ENCODE data around the gene ADGRV1.

ADGRV1 gene

GRCh38 chr5:90690307-90690706 lies 131.7 kb downstream of the ADGRV1 start:
- H2BK120ac ChIP-seq (ENCODE audit: insufficient read depth, low read length, poor library complexity): no peak overlapping the region
- no peak overlapping the region for H2AK5ac ChIP-seq (ENCODE audit: low read length)
- no peak overlapping the region for H2BK12ac ChIP-seq (ENCODE audit: low read length)
- no peak overlapping the region for H3K9ac ChIP-seq (ENCODE audit: low read length)
- H3K79me2 ChIP-seq (ENCODE audit: control insufficient read depth, insufficient read depth, low read length, poor library complexity): no peaks in the 10 kb centered on the region
- H3K27me3 ChIP-seq (ENCODE audit: insufficient read depth, low read length): no peaks in the 10 kb centered on the region
- no peak overlapping the region for H2BK5ac ChIP-seq (ENCODE audit: low read depth, low read length, poor library complexity)
- H3K9me3 ChIP-seq (ENCODE audit: insufficient read depth, low read depth, low read length): no peaks in the 10 kb centered on the region
- no peak overlapping the region for H4K12ac ChIP-seq (ENCODE audit: low read depth, low read length)
- H3K4me2 ChIP-seq (ENCODE audit: low read length): no peak overlapping the region
- H3K4me3 ChIP-seq (ENCODE audit: low read depth, low read length): no peak overlapping the region
- H3K23ac ChIP-seq (ENCODE audit: low read length): no peak overlapping the region
- no peaks in the 10 kb centered on the region for H3K36me3 ChIP-seq (ENCODE audit: control insufficient read depth in 1 of 2, insufficient read depth in 2 of 2, low read length in 2 of 2)
- no peak overlapping the region for H3K27ac ChIP-seq (ENCODE audit: low read depth, low read length)
- no peak overlapping the region for H3K4ac ChIP-seq (ENCODE audit: low read depth, low read length)
- H2AFZ ChIP-seq (ENCODE audit: insufficient read depth, low read length, poor library complexity): no peak overlapping the region
- H4K91ac ChIP-seq (ENCODE audit: low read depth, low read length): no peak overlapping the region
- no peak overlapping the region for H3K18ac ChIP-seq (ENCODE audit: low read length)
- DNase-seq: no peak
- H3K79me1 ChIP-seq (ENCODE audit: low read length): no peaks in the 10 kb centered on the region
- H4K8ac ChIP-seq (ENCODE audit: low read depth, low read length): no peak overlapping the region
- no peaks in the 10 kb centered on the region for H3K4me1 ChIP-seq (ENCODE audit: control insufficient read depth in 1 of 2, insufficient read depth in 2 of 2, low read length in 2 of 2)
- no peak overlapping the region for H3K14ac ChIP-seq (ENCODE audit: low read length)

GRCh38 chr5:90691533-90691932 lies 132.9 kb downstream of the ADGRV1 start:
- no peak overlapping the region for H4K91ac ChIP-seq (ENCODE audit: low read depth, low read length)
- DNase-seq: no peak
- no peak overlapping the region for H3K9ac ChIP-seq (ENCODE audit: low read length)
- H3K4ac ChIP-seq (ENCODE audit: low read depth, low read length): no peak overlapping the region
- no peak overlapping the region for H2BK5ac ChIP-seq (ENCODE audit: low read depth, low read length, poor library complexity)
- no peak overlapping the region for H3K14ac ChIP-seq (ENCODE audit: low read length)
- H2AK5ac ChIP-seq (ENCODE audit: low read length): no peak overlapping the region
- H3K4me2 ChIP-seq (ENCODE audit: low read length): no peak overlapping the region
- WGBS (ENCODE audit: extremely low coverage, insufficient coverage, insufficient read length): no CpG with 5 or more reads among the region's 4 CpGs
- H2BK12ac ChIP-seq (ENCODE audit: low read length): no peak overlapping the region
- H3K79me2 ChIP-seq (ENCODE audit: control insufficient read depth, insufficient read depth, low read length, poor library complexity): no peaks in the 10 kb centered on the region
- H3K18ac ChIP-seq (ENCODE audit: low read length): no peak overlapping the region
- no peaks in the 10 kb centered on the region for H3K79me1 ChIP-seq (ENCODE audit: low read length)
- no peak overlapping the region for H4K8ac ChIP-seq (ENCODE audit: low read depth, low read length)
- H3K27me3 ChIP-seq (ENCODE audit: insufficient read depth, low read length): no peaks in the 10 kb centered on the region
- H4K12ac ChIP-seq (ENCODE audit: low read depth, low read length): no peak overlapping the region
- H3K27ac ChIP-seq (ENCODE audit: low read depth, low read length): no peak overlapping the region
- H3K36me3 ChIP-seq (ENCODE audit: control insufficient read depth in 1 of 2, insufficient read depth in 2 of 2, low read length in 2 of 2): no peaks in the 10 kb centered on the region
- no peak overlapping the region for H2BK120ac ChIP-seq (ENCODE audit: insufficient read depth, low read length, poor library complexity)
- no peaks in the 10 kb centered on the region for H3K4me1 ChIP-seq (ENCODE audit: control insufficient read depth in 1 of 2, insufficient read depth in 2 of 2, low read length in 2 of 2)
- no peak overlapping the region for H3K4me3 ChIP-seq (ENCODE audit: low read depth, low read length)
- no peaks in the 10 kb centered on the region for H3K9me3 ChIP-seq (ENCODE audit: insufficient read depth, low read depth, low read length)
- no peak overlapping the region for H2AFZ ChIP-seq (ENCODE audit: insufficient read depth, low read length, poor library complexity)
- no peak overlapping the region for H3K23ac ChIP-seq (ENCODE audit: low read length)

DNA sequence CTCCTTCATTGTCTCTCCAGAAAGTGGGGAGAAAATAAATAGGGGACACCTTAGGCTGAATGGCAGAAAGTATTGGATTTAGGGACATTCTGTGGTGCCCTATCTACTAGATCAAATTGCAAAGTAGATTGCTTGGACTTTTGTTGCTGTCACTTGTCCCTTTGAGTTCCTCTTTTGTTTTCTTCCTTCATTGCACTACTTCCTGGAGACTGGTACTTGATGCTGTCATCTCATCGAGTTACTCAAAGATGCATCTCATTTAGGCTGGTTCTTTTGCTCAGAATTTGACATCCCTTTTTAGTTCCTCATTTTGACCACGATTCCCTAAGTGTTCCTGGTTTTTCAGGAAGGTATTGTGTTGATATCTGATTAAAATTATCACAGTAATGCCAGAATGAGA lies 137.6 kb downstream of the ADGRV1 start:
- no peaks in the 10 kb centered on the region for H3K79me2 ChIP-seq (ENCODE audit: control insufficient read depth, insufficient read depth, low read length, poor library complexity)
- H4K8ac ChIP-seq (ENCODE audit: low read depth, low read length): no peak overlapping the region
- no CpG with 5 or more reads among the region's 2 CpGs for WGBS (ENCODE audit: extremely low coverage, insufficient coverage, insufficient read length)
- no peak overlapping the region for H2BK120ac ChIP-seq (ENCODE audit: insufficient read depth, low read length, poor library complexity)
- H3K4me1 ChIP-seq (ENCODE audit: control insufficient read depth in 1 of 2, insufficient read depth in 2 of 2, low read length in 2 of 2): no peaks in the 10 kb centered on the region
- no peak overlapping the region for H3K14ac ChIP-seq (ENCODE audit: low read length)
- H2AFZ ChIP-seq (ENCODE audit: insufficient read depth, low read length, poor library complexity): no peak overlapping the region
- no peak overlapping the region for H3K4me3 ChIP-seq (ENCODE audit: low read depth, low read length)
- no peak overlapping the region for H3K9ac ChIP-seq (ENCODE audit: low read length)
- no peak for DNase-seq
- no peak overlapping the region for H4K12ac ChIP-seq (ENCODE audit: low read depth, low read length)
- no peaks in the 10 kb centered on the region for H3K9me3 ChIP-seq (ENCODE audit: insufficient read depth, low read depth, low read length)
- H4K91ac ChIP-seq (ENCODE audit: low read depth, low read length): no peak overlapping the region
- no peak overlapping the region for H3K4ac ChIP-seq (ENCODE audit: low read depth, low read length)
- no peaks in the 10 kb centered on the region for H3K79me1 ChIP-seq (ENCODE audit: low read length)
- H2BK12ac ChIP-seq (ENCODE audit: low read length): no peak overlapping the region
- H2BK5ac ChIP-seq (ENCODE audit: low read depth, low read length, poor library complexity): no peak overlapping the region
- H3K36me3 ChIP-seq (ENCODE audit: control insufficient read depth in 1 of 2, insufficient read depth in 2 of 2, low read length in 2 of 2): no peaks in the 10 kb centered on the region
- no peak overlapping the region for H3K18ac ChIP-seq (ENCODE audit: low read length)
- no peak overlapping the region for H3K4me2 ChIP-seq (ENCODE audit: low read length)
- no peak overlapping the region for H3K27ac ChIP-seq (ENCODE audit: low read depth, low read length)
- H2AK5ac ChIP-seq (ENCODE audit: low read length): no peak overlapping the region
- no peak overlapping the region for H3K23ac ChIP-seq (ENCODE audit: low read length)
- no peaks in the 10 kb centered on the region for H3K27me3 ChIP-seq (ENCODE audit: insufficient read depth, low read length)

- no peak for DNase-seq
- H3K4ac ChIP-seq (ENCODE audit: low read depth, low read length): no peak overlapping the region
- no peak overlapping the region for H3K18ac ChIP-seq (ENCODE audit: low read length)
- no peaks in the 10 kb centered on the region for H3K27me3 ChIP-seq (ENCODE audit: insufficient read depth, low read length)
- no peak overlapping the region for H2BK12ac ChIP-seq (ENCODE audit: low read length)
- no peak overlapping the region for H3K23ac ChIP-seq (ENCODE audit: low read length)
- H4K91ac ChIP-seq (ENCODE audit: low read depth, low read length): no peak overlapping the region
- no peak overlapping the region for H3K9ac ChIP-seq (ENCODE audit: low read length)
- H3K4me1 ChIP-seq (ENCODE audit: control insufficient read depth in 1 of 2, insufficient read depth in 2 of 2, low read length in 2 of 2): no peaks in the 10 kb centered on the region
- H3K4me2 ChIP-seq (ENCODE audit: low read length): no peak overlapping the region
- H2AK5ac ChIP-seq (ENCODE audit: low read length): no peak overlapping the region
- no peaks in the 10 kb centered on the region for H3K79me1 ChIP-seq (ENCODE audit: low read length)
- no peak overlapping the region for H2BK5ac ChIP-seq (ENCODE audit: low read depth, low read length, poor library complexity)
- H3K27ac ChIP-seq (ENCODE audit: low read depth, low read length): no peak overlapping the region
- H2AFZ ChIP-seq (ENCODE audit: insufficient read depth, low read length, poor library complexity): no peak overlapping the region
- H3K4me3 ChIP-seq (ENCODE audit: low read depth, low read length): no peak overlapping the region
- H3K36me3 ChIP-seq (ENCODE audit: control insufficient read depth in 1 of 2, insufficient read depth in 2 of 2, low read length in 2 of 2): no peaks in the 10 kb centered on the region
- no peak overlapping the region for H3K14ac ChIP-seq (ENCODE audit: low read length)
- no peak overlapping the region for H2BK120ac ChIP-seq (ENCODE audit: insufficient read depth, low read length, poor library complexity)
- no peaks in the 10 kb centered on the region for H3K79me2 ChIP-seq (ENCODE audit: control insufficient read depth, insufficient read depth, low read length, poor library complexity)
- WGBS (ENCODE audit: extremely low coverage, insufficient coverage, insufficient read length): no CpG with 5 or more reads among the region's 2 CpGs
- H3K9me3 ChIP-seq (ENCODE audit: insufficient read depth, low read depth, low read length): no peaks in the 10 kb centered on the region
- no peak overlapping the region for H4K12ac ChIP-seq (ENCODE audit: low read depth, low read length)
- no peak overlapping the region for H4K8ac ChIP-seq (ENCODE audit: low read depth, low read length)
Observed at GRCh38 chr5:90700299-90700698, 141.7 kb downstream of the ADGRV1 start.

- DNase-seq: no peak
- Histone ChIP-seq H3K27ac (ENCODE audit: low read depth, low read length) (no peak overlapping the region), H4K8ac (ENCODE audit: low read depth, low read length) (no peak overlapping the region), H3K36me3 (ENCODE audit: control insufficient read depth in 1 of 2, insufficient read depth in 2 of 2, low read length in 2 of 2) (no peaks in the 10 kb centered on the region), H2BK120ac (ENCODE audit: insufficient read depth, low read length, poor library complexity) (no peak overlapping the region), H3K9me3 (ENCODE audit: insufficient read depth, low read depth, low read length) (no peaks in the 10 kb centered on the region), H3K79me2 (ENCODE audit: control insufficient read depth, insufficient read depth, low read length, poor library complexity) (no peaks in the 10 kb centered on the region), H4K91ac (ENCODE audit: low read depth, low read length) (no peak overlapping the region), H3K4ac (ENCODE audit: low read depth, low read length) (no peak overlapping the region), H2AK5ac (ENCODE audit: low read length) (no peak overlapping the region), H3K4me2 (ENCODE audit: low read length) (no peak overlapping the region), H3K27me3 (ENCODE audit: insufficient read depth, low read length) (no peaks in the 10 kb centered on the region), H2AFZ (ENCODE audit: insufficient read depth, low read length, poor library complexity) (no peak overlapping the region), H3K18ac (ENCODE audit: low read length) (no peak overlapping the region), H3K23ac (ENCODE audit: low read length) (no peak overlapping the region), H4K12ac (ENCODE audit: low read depth, low read length) (no peak overlapping the region), H3K14ac (ENCODE audit: low read length) (no peak overlapping the region), H2BK12ac (ENCODE audit: low read length) (no peak overlapping the region), H3K4me3 (ENCODE audit: low read depth, low read length) (no peak overlapping the region), H2BK5ac (ENCODE audit: low read depth, low read length, poor library complexity) (no peak overlapping the region), H3K9ac (ENCODE audit: low read length) (no peak overlapping the region), H3K79me1 (ENCODE audit: low read length) (no peaks in the 10 kb centered on the region), H3K4me1 (ENCODE audit: control insufficient read depth in 1 of 2, insufficient read depth in 2 of 2, low read length in 2 of 2) (no peaks in the 10 kb centered on the region)
Observed at GRCh38 chr5:90703932-90704331, 145.3 kb downstream of the ADGRV1 start.

Data from trophoblast cell (in vitro differentiated cells and primary cell).